RPMI8226 (cell line): Measurements from ENCODE around the gene OSBPL7.

Source experiments
- DNase-seq: peaks from one replicate; pipeline ENCODE4 v3.0.0-alpha.2; 2015

OSBPL7 gene

GRCh38 chr17:47821424-47822391, at the start of gene OSBPL7:
Gene OSBPL7, minus strand, starts transcription at chr17:47821794. Its CDS starts 1,516 bp downstream, at chr17:47820278.
- DNase-seq: peak; percentile 87

- DNase-seq: no peak
Measured at GRCh38 chr17:47871048-47871447, 49.5 kb upstream of the OSBPL7 start.

GRCh38 chr17:47870056-47870455, 48.5 kb upstream of the OSBPL7 start:
- DNase-seq: no peak

GRCh38 chr17:47869114-47869513, 47.5 kb upstream of the OSBPL7 start:
- DNase-seq: no peak

GRCh38 chr17:47867813-47868533, 46.4 kb upstream of the OSBPL7 start:
- DNase-seq: no peak

- no peak for DNase-seq
Measured at GRCh38 chr17:47866941-47867340, 45.3 kb upstream of the OSBPL7 start.

- DNase-seq: peak; percentile 39
Measured at GRCh38 chr17:47864791-47865216, 43.2 kb upstream of the OSBPL7 start.

GRCh38 chr17:47862621-47863440, 41.2 kb upstream of the OSBPL7 start:
- no peak for DNase-seq

- DNase-seq: no peak
Measured at GRCh38 chr17:47860386-47860785, 38.8 kb upstream of the OSBPL7 start.

- no peak for DNase-seq
Measured at GRCh38 chr17:47857551-47858455, 36.2 kb upstream of the OSBPL7 start.

GRCh38 chr17:47856830-47857229, 35.2 kb upstream of the OSBPL7 start:
- DNase-seq: no peak

GRCh38 chr17:47855737-47856136, 34.1 kb upstream of the OSBPL7 start:
- DNase-seq: no peak

GRCh38 chr17:47853616-47854015, 32.0 kb upstream of the OSBPL7 start:
- DNase-seq: no peak

GRCh38 chr17:47852113-47852949, 30.7 kb upstream of the OSBPL7 start:
- no peak for DNase-seq

GRCh38 chr17:47851764-47852112, 30.1 kb upstream of the OSBPL7 start:
- DNase-seq: no peak

- DNase-seq: peak; percentile 87
Measured at GRCh38 chr17:47850692-47851573, 29.3 kb upstream of the OSBPL7 start, which contains the start of gene SP6. Gene SP6, minus strand, starts transcription at chr17:47851163. Its CDS starts 2,734 bp downstream, at chr17:47848429.

GRCh38 chr17:47850373-47850691, 28.7 kb upstream of the OSBPL7 start:
- no peak for DNase-seq

- DNase-seq: no peak
Measured at GRCh38 chr17:47848198-47848513, 26.6 kb upstream of the OSBPL7 start.

GRCh38 chr17:47847341-47848197, 26.0 kb upstream of the OSBPL7 start:
- peak; percentile 64 for DNase-seq
